ENCODE results near the gene BORCS8.
A peak's percentile ranks its signal among the peaks of the same experiment; 100 is the strongest.
"Not testable (repeated sequence)": the region's sequence is repeated elsewhere in the genome, so short reads cannot be mapped to it uniquely, and the experiment has no call there.

The BORCS8 gene

GRCh38 chr19:19224852-19225494, 33.0 kb upstream of the BORCS8 start:
- in situ Hi-C loops (cut with HindIII; ENCODE audit: low sequenced_read_pairs): no loop called here
- TF ChIP-seq, protein P1, sequence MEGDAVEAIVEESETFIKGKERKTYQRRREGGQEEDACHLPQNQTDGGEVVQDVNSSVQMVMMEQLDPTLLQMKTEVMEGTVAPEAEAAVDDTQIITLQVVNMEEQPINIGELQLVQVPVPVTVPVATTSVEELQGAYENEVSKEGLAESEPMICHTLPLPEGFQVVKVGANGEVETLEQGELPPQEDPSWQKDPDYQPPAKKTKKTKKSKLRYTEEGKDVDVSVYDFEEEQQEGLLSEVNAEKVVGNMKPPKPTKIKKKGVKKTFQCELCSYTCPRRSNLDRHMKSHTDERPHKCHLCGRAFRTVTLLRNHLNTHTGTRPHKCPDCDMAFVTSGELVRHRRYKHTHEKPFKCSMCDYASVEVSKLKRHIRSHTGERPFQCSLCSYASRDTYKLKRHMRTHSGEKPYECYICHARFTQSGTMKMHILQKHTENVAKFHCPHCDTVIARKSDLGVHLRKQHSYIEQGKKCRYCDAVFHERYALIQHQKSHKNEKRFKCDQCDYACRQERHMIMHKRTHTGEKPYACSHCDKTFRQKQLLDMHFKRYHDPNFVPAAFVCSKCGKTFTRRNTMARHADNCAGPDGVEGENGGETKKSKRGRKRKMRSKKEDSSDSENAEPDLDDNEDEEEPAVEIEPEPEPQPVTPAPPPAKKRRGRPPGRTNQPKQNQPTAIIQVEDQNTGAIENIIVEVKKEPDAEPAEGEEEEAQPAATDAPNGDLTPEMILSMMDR (IDR thresholded peaks at IDR 0.05; ENCODE audit: low read depth, low read length, missing control alignments): peak; percentile 44
- DNase-seq (ENCODE audit: low read depth): no peak
- H3K4me3 ChIP-seq (ENCODE audit: low read depth, low read length): no peak overlapping the region

- no peak overlapping the region for H3K4me3 ChIP-seq (ENCODE audit: low read depth, low read length)
- TF ChIP-seq, protein P1 (IDR thresholded peaks at IDR 0.05; ENCODE audit: low read depth, low read length, missing control alignments): no peak
- in situ Hi-C loops (cut with HindIII; ENCODE audit: low sequenced_read_pairs): no loop called here
- DNase-seq (ENCODE audit: low read depth): no peak
Observed at GRCh38 chr19:19224150-19224851, 32.3 kb upstream of the BORCS8 start.

- TF ChIP-seq, protein P1 (IDR thresholded peaks at IDR 0.05; ENCODE audit: low read depth, low read length, missing control alignments): no peak
- in situ Hi-C loops (cut with HindIII; ENCODE audit: low sequenced_read_pairs): no loop called here
- no peak for DNase-seq (ENCODE audit: low read depth)
- H3K4me3 ChIP-seq (ENCODE audit: low read depth, low read length): no peak overlapping the region
Observed at GRCh38 chr19:19223636-19224035, 31.7 kb upstream of the BORCS8 start.

DNA sequence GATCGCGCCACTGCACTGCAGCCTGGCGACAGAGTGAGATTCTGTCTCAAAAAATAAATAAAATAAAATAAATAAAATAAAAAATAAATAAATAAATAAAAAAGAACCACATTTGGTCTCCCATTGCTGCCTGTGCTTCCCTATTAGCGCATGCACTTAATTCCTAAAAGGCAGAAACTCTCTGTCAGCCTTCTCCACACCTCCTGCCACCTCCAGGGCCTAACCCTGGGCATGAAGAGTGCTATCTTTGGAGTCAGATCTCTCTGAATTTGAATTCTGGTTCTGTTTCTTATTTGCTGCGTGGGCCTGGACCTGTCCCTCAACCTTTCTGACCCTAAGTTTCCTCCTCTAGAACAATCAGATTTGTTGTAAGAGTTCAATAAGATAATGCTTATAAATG, 31.1 kb upstream of the BORCS8 start:
- no peak for DNase-seq (ENCODE audit: low read depth)
- in situ Hi-C loops (cut with HindIII; ENCODE audit: low sequenced_read_pairs): no loop called here
- no peak overlapping the region for H3K4me3 ChIP-seq (ENCODE audit: low read depth, low read length)
- TF ChIP-seq, protein P1 (IDR thresholded peaks at IDR 0.05; ENCODE audit: low read depth, low read length, missing control alignments): no peak

DNA sequence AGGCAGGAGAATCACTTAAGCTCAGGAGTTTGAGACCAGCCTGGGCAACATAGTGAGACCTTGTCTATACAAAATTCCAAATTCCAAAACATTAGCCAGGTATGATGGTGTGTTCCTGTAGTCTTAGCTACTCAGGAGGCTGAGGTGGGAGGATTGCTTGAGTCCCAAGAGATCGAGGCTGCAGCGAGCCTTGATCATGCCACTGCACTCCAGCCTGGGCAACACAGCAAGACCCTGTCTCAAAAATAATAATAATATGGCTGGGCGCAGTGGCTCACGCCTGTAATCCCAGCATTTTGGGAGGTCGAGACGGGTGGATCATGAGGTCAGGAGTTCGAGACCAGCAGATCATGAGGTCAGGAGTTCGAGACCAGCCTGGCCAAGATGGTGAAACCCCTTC, 29.0 kb upstream of the BORCS8 start:
- DNase-seq (ENCODE audit: low read depth); in situ Hi-C loops (cut with HindIII; ENCODE audit: low sequenced_read_pairs); H3K4me3 ChIP-seq (ENCODE audit: low read depth, low read length): not testable (repeated sequence)

DNA sequence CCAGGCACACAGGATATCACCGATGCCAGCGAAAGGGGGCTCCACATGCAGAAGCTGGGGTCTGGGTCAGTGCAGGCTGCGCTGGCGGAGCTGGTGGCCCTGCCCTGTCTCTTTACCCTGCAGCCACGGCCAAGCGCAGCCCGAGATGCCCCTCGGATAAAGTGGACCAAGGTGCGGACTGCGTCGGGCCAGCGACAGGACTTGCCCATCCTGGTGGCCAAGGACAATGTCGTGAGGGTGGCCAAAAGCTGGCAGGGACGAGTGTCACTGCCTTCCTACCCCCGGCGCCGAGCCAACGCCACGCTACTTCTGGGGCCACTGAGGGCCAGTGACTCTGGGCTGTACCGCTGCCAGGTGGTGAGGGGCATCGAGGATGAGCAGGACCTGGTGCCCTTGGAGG, 27.0 kb upstream of the BORCS8 start:
- in situ Hi-C loops (cut with HindIII; ENCODE audit: low sequenced_read_pairs): no loop called here
- TF ChIP-seq, protein P1 (IDR thresholded peaks at IDR 0.05; ENCODE audit: low read depth, low read length, missing control alignments): no peak
- H3K4me3 ChIP-seq (ENCODE audit: low read depth, low read length): no peak overlapping the region
- DNase-seq (ENCODE audit: low read depth): no peak

- DNase-seq (ENCODE audit: low read depth): no peak
- H3K4me3 ChIP-seq (ENCODE audit: low read depth, low read length): no peak overlapping the region
- TF ChIP-seq, protein P1 (IDR thresholded peaks at IDR 0.05; ENCODE audit: low read depth, low read length, missing control alignments): no peak
- in situ Hi-C loops (cut with HindIII; ENCODE audit: low sequenced_read_pairs): no loop called here
Observed at GRCh38 chr19:19217099-19217498, 25.1 kb upstream of the BORCS8 start.
